Measurements from ENCODE around the gene ABCB11.

DNA sequence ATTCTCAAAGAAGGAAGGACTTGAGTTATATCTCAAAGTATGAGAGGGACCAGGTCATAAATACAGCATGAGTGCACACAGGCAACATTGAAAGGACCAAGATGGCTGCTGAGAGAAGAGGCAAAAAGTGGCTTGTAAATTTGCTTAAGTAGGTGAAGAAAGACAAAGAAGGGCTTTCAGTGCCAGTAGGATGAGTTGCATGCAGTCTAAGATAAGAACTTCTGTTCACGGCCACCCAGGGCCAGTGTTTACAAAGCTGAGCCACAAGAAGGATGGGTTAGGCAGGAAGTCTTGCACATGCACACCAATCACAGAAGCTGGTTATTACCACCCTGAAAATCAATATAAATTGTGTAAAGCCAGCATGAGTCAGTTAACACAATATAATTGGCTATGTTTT lies 3.1 kb upstream of the ABCB11 start:
- TF ChIP-seq CTCF (IDR thresholded peaks at IDR 0.05 in 2 of 3, conservative IDR thresholded peaks at IDR 0.05 in 1 of 3; ENCODE audit: borderline replicate concordance in 1 of 3, insufficient read depth in 1 of 3, low read depth in 2 of 3, low read length in 2 of 3): no peak
- no peak for TF ChIP-seq POLR2AphosphoS5 (IDR thresholded peaks at IDR 0.05; ENCODE audit: low read depth, low read length)
- TF ChIP-seq POLR2A (IDR thresholded peaks at IDR 0.05; ENCODE audit: borderline replicate concordance, extremely low read depth, insufficient read depth, insufficient read length): no peak
- no peak for TF ChIP-seq SRF (IDR thresholded peaks at IDR 0.05; ENCODE audit: low read depth)
- no peak for TF ChIP-seq RAD21 (IDR thresholded peaks at IDR 0.05; ENCODE audit: low read depth)
- TF ChIP-seq SIN3A (IDR thresholded peaks at IDR 0.05; ENCODE audit: low read depth): no peak
- TF ChIP-seq EGR1 (IDR thresholded peaks at IDR 0.05; ENCODE audit: low read depth): no peak
- TF ChIP-seq, protein P1, sequence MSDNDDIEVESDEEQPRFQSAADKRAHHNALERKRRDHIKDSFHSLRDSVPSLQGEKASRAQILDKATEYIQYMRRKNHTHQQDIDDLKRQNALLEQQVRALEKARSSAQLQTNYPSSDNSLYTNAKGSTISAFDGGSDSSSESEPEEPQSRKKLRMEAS (IDR thresholded peaks at IDR 0.05): no peak

Measured in HCT116 (cell line).